8988T (cell line): ENCODE data around the gene PRKCE.

Experiments used
- DNase-seq: peaks from one replicate; pipeline ENCODE4 v3.0.0; 2011

PRKCE gene

GRCh38 chr2:45759310-45759851 is 107.9 kb downstream of the PRKCE start:
- no peak for DNase-seq

GRCh38 chr2:45761635-45762034 is 110.2 kb downstream of the PRKCE start:
- no peak for DNase-seq

GRCh38 chr2:45763255-45763654 is 111.8 kb downstream of the PRKCE start:
- no peak for DNase-seq

GRCh38 chr2:45763797-45764196 is 112.3 kb downstream of the PRKCE start:
- no peak for DNase-seq

DNA sequence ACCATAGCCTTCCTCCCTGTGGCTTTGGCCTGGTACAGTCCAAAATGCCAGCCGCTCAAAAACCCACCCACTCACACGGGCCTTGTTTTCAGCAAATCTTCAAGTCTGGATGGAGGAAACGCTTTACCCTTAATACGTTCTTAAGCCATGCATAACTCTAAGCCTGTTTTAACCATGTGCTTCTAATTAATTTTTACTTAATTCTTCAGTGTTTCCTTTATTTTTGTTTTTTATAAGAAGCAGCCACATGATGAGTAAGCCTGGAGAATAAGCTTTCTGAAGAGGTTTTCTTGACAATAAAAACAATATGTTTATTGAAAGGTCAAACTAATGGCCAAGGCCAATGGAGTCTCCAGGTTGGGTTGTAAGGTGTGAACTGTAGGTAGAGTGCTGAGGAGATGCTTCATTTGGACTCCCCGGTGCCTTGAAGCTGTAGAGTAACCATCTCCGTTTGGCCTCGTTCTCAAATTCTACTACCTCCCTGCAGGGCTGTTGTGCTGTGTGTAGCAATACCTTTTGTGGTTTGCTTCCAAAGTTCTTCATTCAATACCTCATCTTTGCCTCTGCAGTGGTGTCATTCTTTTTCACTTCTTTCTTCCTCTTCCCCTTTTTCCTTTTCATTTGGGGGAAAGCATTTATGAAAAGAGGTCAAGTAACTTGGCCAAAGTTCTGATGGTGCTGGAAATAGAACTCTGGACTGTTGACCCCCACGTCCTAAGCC is 113.7 kb downstream of the PRKCE start:
- DNase-seq, result no peak

DNA sequence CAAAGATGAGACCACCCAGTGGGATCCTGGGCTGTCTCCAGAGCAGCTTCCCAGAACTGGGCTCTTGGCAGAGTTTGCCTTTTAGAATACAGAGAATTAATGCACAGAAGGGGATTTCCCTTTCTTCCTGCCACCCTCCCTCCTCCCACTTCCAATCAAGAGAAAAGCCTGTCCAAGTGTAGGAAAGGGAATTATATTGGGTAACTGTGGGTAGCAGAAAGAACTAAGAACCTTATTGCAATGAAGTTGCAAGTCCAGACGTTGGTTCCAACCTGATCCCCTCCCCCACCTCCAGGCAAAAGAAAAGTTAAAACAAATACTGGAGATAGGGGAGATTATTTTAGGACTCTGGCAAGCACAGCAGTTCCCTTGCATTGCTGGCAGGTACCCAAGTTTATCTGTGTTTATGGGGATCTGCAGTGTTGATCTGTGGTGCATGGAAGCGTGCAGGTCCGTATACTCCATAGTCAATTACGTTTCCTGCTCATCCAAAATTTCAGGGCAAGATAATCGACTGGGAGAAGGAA is 114.3 kb downstream of the PRKCE start:
- DNase-seq, result no peak

- no peak for DNase-seq
Measured at GRCh38 chr2:45768208-45768607, 116.7 kb downstream of the PRKCE start.

DNA sequence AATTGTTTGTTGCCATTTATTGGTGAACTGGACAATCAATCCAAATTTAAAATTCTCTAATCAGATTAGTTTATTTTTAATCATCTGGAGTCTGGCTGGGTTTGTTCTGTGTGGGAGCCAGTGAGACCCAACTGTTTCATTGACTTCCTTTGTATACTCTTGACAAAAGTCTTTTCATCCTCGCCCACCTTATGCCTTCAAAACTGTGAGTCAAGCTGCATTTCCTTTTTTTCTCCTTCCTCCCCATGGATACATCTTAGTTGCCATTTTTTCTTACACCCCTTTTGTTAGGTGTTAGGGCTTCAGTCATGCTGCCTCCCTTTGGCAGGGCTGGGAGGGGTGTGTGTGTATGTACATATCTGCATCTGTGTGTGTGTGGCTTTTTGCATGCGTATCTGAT is 117.6 kb downstream of the PRKCE start:
- no peak for DNase-seq

DNA sequence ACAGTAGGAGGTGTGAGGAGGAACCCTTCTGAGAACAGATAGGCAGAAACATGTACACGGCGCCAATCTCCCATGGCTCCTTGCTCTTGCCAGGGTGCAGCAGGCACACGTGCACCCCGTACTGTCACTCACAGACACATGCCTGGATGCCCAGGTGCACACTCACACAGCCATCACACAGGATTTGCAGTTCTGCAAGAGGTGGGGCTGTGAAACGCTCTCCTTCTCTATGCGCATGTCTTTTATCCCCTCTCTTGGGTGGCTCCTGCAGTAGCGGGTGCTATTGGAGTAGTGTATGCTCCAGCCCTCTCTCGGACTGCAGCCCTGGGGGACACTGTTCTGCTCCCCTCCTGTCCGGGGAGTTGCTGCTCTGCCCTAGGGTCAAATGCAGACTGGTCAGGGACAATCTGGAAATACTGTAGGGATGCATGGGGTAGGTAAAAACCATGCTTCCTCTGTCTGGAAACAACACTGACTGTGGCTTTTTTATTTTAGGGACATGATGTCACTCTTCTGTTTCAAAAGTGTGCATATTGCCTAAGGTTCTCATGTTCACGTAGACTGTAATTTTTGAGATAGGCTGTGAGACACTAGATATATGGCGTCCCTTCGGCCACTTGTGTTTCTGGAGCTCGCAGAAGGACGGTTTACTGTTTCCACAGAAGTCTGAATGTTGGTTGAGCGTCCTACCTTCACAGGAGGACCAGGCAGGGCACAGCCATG is 118.5 kb downstream of the PRKCE start:
- no peak for DNase-seq

- DNase-seq, result no peak
Measured at GRCh38 chr2:45770811-45771210, 119.3 kb downstream of the PRKCE start.

DNA sequence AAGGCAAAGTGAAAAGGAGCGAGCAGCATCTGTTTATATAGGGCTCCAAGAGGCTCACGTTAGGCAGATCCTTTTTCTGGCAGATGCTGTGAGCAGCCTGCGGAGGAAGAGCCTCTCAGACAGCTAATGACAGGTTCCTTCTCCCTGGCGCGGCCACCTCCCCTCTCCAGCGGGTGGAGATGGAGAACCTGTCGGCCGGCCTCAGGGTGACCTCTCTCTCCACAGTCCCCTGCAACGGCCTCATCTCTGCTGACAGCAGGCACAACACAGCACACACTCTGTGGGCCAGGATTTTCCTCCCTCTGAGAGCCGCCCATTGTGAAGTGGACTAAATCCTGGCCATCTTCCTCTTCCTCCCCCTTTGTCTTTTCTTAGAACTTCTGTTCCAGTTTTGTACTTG is 119.8 kb downstream of the PRKCE start:
- no peak for DNase-seq

GRCh38 chr2:45772038-45772437 is 120.6 kb downstream of the PRKCE start:
- DNase-seq, result no peak

GRCh38 chr2:45773909-45774308 is 122.4 kb downstream of the PRKCE start:
- no peak for DNase-seq

DNA sequence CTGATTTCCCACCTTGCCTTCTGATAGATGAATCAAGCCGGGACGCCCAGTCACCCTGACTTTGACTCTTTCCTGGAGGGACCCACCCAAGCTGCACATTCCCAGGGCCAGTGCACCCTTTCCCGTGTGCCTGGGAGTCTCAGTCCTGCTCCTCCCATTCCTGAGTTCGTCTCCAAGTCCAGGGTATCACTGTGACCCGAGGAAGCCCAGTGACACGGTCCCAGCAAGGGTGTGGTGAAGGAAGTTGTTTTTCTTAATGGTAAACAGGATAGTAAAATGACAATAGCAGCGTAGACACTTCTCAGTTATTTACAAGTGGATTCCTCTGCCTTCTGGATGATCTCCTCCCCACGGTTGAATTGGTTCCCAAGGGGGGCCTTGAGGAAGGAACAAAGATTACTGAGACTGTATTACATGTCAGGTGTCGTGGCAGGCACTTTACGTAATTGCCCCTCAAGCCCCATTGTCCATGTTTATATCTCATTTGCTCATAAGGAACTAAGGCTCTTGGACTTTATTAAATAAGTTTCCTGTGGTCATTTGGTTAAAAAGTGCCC is 123.3 kb downstream of the PRKCE start:
- DNase-seq, result no peak

DNA sequence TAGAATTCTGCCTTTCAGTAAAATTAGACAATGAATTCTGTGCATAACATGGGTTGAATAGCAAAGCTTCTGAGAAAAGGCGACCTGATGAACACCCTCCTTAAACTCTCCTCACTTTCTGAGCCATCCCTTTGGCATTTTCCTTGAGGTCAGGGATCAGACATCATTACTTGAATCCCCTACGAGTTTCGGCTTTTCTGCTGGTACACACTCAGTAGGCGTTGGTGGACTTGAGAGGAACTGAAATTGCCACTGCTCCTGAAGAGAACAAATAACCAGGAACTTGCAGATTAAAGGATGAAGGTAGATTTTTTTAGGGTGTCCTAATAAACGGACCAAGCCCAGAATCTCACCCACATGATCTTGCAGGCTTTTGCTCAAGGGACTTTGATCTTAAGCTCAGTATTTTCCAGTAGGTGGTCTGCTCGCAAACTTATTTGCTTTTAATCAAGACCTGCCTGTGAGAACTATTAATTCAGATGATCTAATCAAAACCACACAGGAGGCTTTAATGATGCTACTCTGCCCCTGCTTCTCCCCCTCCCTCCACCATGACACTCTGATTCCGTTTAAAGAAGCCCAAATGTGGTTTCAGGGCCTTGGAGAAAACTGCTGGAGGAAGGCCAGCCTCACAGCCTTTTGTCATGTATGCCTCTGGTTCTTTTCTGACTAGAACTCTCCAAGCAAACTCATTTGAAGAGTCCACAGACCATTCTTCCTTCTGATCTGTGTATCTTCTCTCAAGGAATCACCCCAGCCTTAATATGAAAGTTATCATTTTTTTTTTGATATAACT is 124.9 kb downstream of the PRKCE start:
- DNase-seq, result no peak

DNA sequence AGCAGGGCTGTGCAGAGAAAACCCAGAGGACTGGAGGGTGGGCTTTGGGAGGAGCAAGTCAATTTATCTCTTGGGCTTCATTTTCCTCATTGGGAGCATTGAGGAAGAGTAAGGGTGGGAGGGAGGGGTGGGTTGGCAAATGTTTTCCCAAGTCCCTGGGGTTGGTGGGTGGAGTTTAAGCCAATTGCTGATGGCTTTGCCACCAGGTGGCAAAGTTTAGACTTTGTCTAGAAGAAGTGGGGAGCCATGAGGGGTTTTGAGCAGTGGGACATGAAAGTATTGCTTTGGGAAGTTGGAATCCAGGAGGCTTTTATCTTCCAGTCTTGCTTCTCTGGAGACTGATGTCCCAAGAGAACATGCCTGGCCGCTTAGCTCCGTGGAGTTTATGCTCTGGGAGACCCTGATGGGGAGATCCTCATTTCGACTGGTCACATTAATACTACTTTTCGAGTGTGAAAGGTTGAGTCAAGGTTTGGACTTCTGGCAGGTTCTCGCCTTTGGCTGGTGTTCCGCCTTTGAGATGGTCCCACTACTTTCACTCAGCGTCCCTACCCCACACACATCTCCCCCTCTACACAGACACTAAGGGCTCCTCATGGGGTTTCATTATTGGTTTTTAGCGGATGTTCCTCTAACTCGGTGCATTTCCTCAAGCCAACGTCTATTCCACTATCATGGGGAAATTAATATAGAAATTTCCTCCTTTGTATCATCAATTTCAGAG is 126.7 kb downstream of the PRKCE start:
- no peak for DNase-seq

- peak; percentile 52 for DNase-seq
Measured at GRCh38 chr2:45778720-45779171, 127.3 kb downstream of the PRKCE start.

GRCh38 chr2:45780541-45781463 is 129.3 kb downstream of the PRKCE start:
- no peak for DNase-seq

GRCh38 chr2:45781464-45781811 is 130.0 kb downstream of the PRKCE start:
- no peak for DNase-seq

- DNase-seq, result no peak
Measured at GRCh38 chr2:45782436-45782835, 131.0 kb downstream of the PRKCE start.

DNA sequence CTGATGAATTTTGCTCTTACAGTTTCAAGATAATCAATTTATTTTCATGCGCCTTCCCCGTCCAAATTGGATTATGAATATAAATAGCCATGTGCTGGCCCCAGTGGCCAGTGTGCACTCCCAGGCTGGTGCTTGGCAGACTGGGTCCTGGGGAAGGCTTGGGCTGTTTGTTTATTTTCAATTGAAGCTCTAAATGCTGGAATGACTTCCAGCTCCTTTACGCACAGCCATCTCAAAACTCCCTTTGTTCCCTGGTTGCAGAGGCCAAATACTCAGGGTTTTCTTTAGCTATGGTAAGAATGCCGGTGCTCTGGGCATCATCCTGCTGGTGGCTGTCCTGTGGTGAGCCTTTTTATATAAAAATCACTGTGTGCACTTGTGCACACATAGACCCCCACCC is 131.5 kb downstream of the PRKCE start:
- no peak for DNase-seq
